PFSK-1 (cell line): ENCODE data around the gene MRTFB.

Experiments used
- FOXP2 ChIP-seq: optimal IDR thresholded peaks from 2 replicates; pipeline ENCODE3; 2011; ENCODE audit warnings: borderline replicate concordance, control low read depth, inconsistent platforms; ENCODE audit not compliant: insufficient read depth; ENCODE audit errors: extremely low read length, extremely low read depth
- POLR2AphosphoS5 ChIP-seq: IDR thresholded peaks from 2 replicates; pipeline ENCODE4 v1.6.1; 2012; ENCODE audit warnings: low read depth, mild to moderate bottlenecking, control low read depth, low read length, moderate library complexity
- SIN3A ChIP-seq: IDR thresholded peaks from 2 replicates; pipeline ENCODE4 v1.6.1; 2012; ENCODE audit warnings: mild to moderate bottlenecking, low read length, moderate library complexity, borderline replicate concordance; ENCODE audit not compliant: insufficient read depth
- TAF1 ChIP-seq: IDR thresholded peaks from 2 replicates; pipeline ENCODE4 v1.6.1; 2012; ENCODE audit warnings: low read length, control low read depth, borderline replicate concordance; ENCODE audit not compliant: insufficient read depth
- TF ChIP-seq, protein P1 (sequence below), 2 experiments: IDR thresholded peaks; 2 replicates each; pipeline versions ENCODE4 v1.6.1 to v1.8.0; 2011 to 2012; ENCODE audit warnings: low read depth in 2 of 2, low read length in 2 of 2, control low read depth in 1 of 2, inconsistent platforms in 1 of 2, mild to moderate bottlenecking in 1 of 2, moderate library complexity in 1 of 2; ENCODE audit not compliant: insufficient read depth in 1 of 2

The MRTFB gene

GRCh38 chr16:14132696-14133048 lies 61.6 kb downstream of the MRTFB start:
- TF ChIP-seq SIN3A (no peak), POLR2AphosphoS5 (no peak), FOXP2 (no peak), TAF1 (no peak)
- TF ChIP-seq, protein P1, sequence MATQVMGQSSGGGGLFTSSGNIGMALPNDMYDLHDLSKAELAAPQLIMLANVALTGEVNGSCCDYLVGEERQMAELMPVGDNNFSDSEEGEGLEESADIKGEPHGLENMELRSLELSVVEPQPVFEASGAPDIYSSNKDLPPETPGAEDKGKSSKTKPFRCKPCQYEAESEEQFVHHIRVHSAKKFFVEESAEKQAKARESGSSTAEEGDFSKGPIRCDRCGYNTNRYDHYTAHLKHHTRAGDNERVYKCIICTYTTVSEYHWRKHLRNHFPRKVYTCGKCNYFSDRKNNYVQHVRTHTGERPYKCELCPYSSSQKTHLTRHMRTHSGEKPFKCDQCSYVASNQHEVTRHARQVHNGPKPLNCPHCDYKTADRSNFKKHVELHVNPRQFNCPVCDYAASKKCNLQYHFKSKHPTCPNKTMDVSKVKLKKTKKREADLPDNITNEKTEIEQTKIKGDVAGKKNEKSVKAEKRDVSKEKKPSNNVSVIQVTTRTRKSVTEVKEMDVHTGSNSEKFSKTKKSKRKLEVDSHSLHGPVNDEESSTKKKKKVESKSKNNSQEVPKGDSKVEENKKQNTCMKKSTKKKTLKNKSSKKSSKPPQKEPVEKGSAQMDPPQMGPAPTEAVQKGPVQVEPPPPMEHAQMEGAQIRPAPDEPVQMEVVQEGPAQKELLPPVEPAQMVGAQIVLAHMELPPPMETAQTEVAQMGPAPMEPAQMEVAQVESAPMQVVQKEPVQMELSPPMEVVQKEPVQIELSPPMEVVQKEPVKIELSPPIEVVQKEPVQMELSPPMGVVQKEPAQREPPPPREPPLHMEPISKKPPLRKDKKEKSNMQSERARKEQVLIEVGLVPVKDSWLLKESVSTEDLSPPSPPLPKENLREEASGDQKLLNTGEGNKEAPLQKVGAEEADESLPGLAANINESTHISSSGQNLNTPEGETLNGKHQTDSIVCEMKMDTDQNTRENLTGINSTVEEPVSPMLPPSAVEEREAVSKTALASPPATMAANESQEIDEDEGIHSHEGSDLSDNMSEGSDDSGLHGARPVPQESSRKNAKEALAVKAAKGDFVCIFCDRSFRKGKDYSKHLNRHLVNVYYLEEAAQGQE (IDR thresholded peaks at IDR 0.05; ENCODE audit: insufficient read depth in 1 of 2, low read depth in 2 of 2, low read length in 2 of 2): no peak

GRCh38 chr16:14133907-14134306 lies 62.8 kb downstream of the MRTFB start:
- TF ChIP-seq FOXP2 (no peak), TAF1 (no peak), SIN3A (no peak), POLR2AphosphoS5 (no peak)
- TF ChIP-seq, protein P1 (IDR thresholded peaks at IDR 0.05; ENCODE audit: insufficient read depth in 1 of 2, low read depth in 2 of 2, low read length in 2 of 2): no peak

DNA sequence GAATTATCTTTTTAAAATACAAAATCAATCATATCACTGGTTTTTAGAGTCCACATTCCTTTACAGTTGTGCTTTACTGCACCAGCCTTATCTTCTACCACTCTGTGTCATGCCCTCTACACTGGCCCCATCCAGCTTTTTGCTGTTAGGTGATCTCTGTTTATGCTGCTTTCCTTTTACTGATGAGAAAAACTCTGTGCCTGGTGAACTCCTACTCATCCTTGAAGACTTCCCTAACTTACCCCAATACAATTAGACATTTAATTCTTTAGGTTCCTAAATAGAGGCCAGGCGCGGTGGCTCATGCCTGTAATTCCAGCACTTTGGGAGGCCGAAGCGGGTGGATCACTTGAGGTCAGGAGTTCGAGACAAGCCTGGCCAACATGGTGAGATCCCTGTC lies 64.6 kb downstream of the MRTFB start:
- TF ChIP-seq FOXP2: no peak
- no peak for TF ChIP-seq SIN3A
- no peak for TF ChIP-seq POLR2AphosphoS5
- no peak for TF ChIP-seq TAF1
- TF ChIP-seq, protein P1 (IDR thresholded peaks at IDR 0.05; ENCODE audit: insufficient read depth in 1 of 2, low read depth in 2 of 2, low read length in 2 of 2): no peak

DNA sequence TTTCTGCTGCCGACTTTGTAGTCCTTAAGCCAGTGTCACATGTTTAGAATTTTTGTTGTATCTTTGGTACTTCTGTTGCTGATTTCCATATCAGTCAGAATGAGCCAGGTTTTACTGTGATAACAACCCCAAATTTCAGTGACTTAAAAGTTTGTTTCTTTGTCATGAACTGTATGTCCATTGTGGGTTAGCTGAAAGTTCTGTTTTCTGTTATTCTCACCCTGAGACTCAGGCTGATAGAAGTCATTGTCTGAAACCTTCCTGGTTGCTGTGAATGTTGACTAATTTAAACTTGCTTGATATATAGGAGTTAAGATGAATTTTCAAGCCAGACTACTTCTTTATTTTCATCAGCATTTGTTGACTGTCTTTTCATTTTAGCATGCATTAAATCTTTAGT lies 68.8 kb downstream of the MRTFB start:
- TF ChIP-seq FOXP2 (no peak), POLR2AphosphoS5 (no peak), TAF1 (no peak)
- TF ChIP-seq, protein P1 (IDR thresholded peaks at IDR 0.05; ENCODE audit: insufficient read depth in 1 of 2, low read depth in 2 of 2, low read length in 2 of 2): no peak

- no peak for TF ChIP-seq SIN3A
- no peak for TF ChIP-seq POLR2AphosphoS5
- TF ChIP-seq FOXP2: no peak
These were observed 69.8 kb downstream of the MRTFB start for GRCh38 chr16:14140923-14141322.
